ENCODE measurements around the gene TNS4. TPM values are rescaled to one million over a fixed set of nuclear protein-coding genes. Genes with fewer than 3 reads are reported as not detected.

TNS4 gene
- total and polyA plus RNA-seq, 2 of the 4 experiments (the other 2 are of a cell fraction): not detected

DNA sequence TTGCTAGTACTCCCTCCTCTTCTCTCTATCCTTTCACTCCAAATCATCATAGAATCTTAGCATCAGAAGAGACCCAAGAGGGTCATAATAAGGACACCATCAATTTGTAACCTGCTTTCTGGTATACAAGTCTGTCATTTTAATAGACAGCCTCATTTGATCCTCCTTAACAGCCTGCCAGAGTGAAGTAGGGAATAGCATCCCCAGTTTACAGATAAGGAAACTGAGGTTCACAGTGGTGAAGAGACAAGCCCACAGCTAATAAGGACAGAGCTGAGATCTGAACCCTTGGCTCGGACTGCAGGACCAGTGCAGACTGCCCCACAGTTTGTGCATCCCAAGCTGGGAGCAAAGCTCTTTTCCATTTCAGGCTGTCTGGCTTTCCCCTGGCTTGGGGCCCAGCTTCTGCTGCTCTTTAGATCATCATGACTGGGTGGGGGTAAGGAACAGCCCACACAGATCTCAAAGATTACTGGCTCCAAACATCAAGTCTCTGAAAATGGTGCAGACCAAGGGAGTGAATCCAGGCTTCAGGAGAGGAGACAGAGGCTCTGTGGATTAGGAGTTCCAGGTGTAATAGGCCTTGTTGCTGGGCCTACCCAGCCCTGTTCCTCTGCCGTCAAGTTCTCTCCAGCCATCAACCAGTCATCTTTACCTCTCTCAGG is 68.4 kb downstream of the TNS4 start:
- no peak overlapping the region for H3K27ac ChIP-seq (ENCODE audit: insufficient read depth, low read length)

More for the DNA sequence above, 68.4 kb downstream of the TNS4 start:
- ATAC-seq (ENCODE audit: low read depth) (peak; percentile 85), DNase-seq (peak; percentile 77)
- Histone ChIP-seq H4K8ac (ENCODE audit: low read depth in 2 of 2, low read length in 2 of 2) (peak overlapping the region in 1 of 2 experiments; percentile 49; a peak in 1 of 4 replicates), H3K36me3 (ENCODE audit: control insufficient read depth, insufficient read depth, low read length) (no peaks in the 10 kb centered on the region), H2AK5ac (ENCODE audit: low read depth, low read length) (no peak overlapping the region), H3K9me3 (ENCODE audit: control insufficient read depth, insufficient read depth, low read length) (no peaks in the 10 kb centered on the region), H3K4me3 (ENCODE audit: insufficient read depth, low read depth, low read length) (no peak overlapping the region), H3K4me1 (ENCODE audit: control insufficient read depth, insufficient read depth, low read length) (peaks cover 8% of the 10 kb centered on the region), H3K9me1 (ENCODE audit: insufficient read depth, low read length) (peaks cover 7% of the 10 kb centered on the region; the same call in 1 of the 2 replicates), H2AK9ac (replicated peaks; ENCODE audit: low read depth, low read length, poor library complexity) (no peak overlapping the region), H3K9ac (ENCODE audit: low read depth, low read length) (no peak overlapping the region), H4K91ac (ENCODE audit: insufficient read depth, low read depth, low read length) (no peak overlapping the region), H3K4ac (ENCODE audit: low read depth, low read length) (0 out of 2 replicates have a peak overlapping the region, but pooled peaks have one; percentile 5), H3K79me1 (ENCODE audit: low read depth in 1 of 2, low read length in 2 of 2) (no peaks in the 10 kb centered on the region), H3K4me2 (ENCODE audit: low read depth, low read length) (no peak overlapping the region), H2BK15ac (ENCODE audit: low read depth, low read length) (0 out of 3 replicates have a peak overlapping the region, but pooled peaks have one; percentile 21), H2AFZ (replicated peaks; ENCODE audit: low read length, poor library complexity) (peak overlapping the region; percentile 75), H3K14ac (replicated peaks; ENCODE audit: low read depth, low read length) (0 out of 2 replicates have a peak overlapping the region, but pooled peaks have one; percentile 13), H4K20me1 (ENCODE audit: insufficient read depth, low read length) (no peaks in the 10 kb centered on the region), H2BK5ac (ENCODE audit: low read depth, low read length, poor library complexity, severe bottlenecking) (no peak overlapping the region), H3K23ac (ENCODE audit: low read depth, low read length) (no peak overlapping the region; the same call in 1 of the 2 replicates), H2BK120ac (ENCODE audit: low read depth, low read length) (no peak overlapping the region), H4K5ac (ENCODE audit: low read depth, low read length) (no peak overlapping the region; the same call in 1 of the 2 replicates), H3K18ac (ENCODE audit: low read depth, low read length) (0 out of 2 replicates have a peak overlapping the region, but pooled peaks have one; percentile 9), H3K27me3 (ENCODE audit: control insufficient read depth, insufficient read depth, low read length) (no peaks in the 10 kb centered on the region; the same call in 1 of the 2 replicates), H3K56ac (ENCODE audit: extremely low read depth, insufficient read depth, low read length) (no peak overlapping the region; the same call in 1 of the 2 replicates), H2BK20ac (ENCODE audit: low read depth, low read length) (no peak overlapping the region)
- in situ Hi-C loops (cut with MboI; ENCODE audit: low sequenced_read_pairs) (no loop called here), intact Hi-C loops (cut with micrococcal nuclease) (no loop called here), dilution Hi-C loops (cut with HindIII; ENCODE audit: low sequenced_read_pairs, unreplicated experiment) (no loop called here)
- no peak for TF ChIP-seq FOS (IDR thresholded peaks at IDR 0.05; ENCODE audit: low read depth, low read length)
- peak; percentile 37; the same call in 1 of the 2 replicates for TF ChIP-seq MAZ (IDR thresholded peaks at IDR 0.05; ENCODE audit: borderline replicate concordance, low read depth, low read length)
- TF ChIP-seq, protein P1, sequence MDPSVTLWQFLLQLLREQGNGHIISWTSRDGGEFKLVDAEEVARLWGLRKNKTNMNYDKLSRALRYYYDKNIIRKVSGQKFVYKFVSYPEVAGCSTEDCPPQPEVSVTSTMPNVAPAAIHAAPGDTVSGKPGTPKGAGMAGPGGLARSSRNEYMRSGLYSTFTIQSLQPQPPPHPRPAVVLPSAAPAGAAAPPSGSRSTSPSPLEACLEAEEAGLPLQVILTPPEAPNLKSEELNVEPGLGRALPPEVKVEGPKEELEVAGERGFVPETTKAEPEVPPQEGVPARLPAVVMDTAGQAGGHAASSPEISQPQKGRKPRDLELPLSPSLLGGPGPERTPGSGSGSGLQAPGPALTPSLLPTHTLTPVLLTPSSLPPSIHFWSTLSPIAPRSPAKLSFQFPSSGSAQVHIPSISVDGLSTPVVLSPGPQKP (IDR thresholded peaks at IDR 0.05; ENCODE audit: borderline replicate concordance, low read depth, low read length): no peak
- ChIA-PET CTCF (no interaction called here), POLR2A (ENCODE audit: unreplicated experiment) (no interaction called here)
- no TSS peak for BruUV-seq (replicated peaks)
- WGBS, 2 experiments (ENCODE audit: extremely low coverage in 2 of 2, insufficient read length in 1 of 2): no CpG with 5 or more reads among the region's 2 CpGs
